RWPE1 (cell line): ENCODE results near the gene GATA3.
A peak's percentile ranks its signal among the peaks of the same experiment; 100 is the strongest.

ENCODE experiments used
- CTCF ChIA-PET: fragments of 350-600 bp; sonication (Branson Sonifier 250); formaldehyde crosslinking; extraction: SDS; loops from one replicate; lab custom pipeline; 2021; lab: Yijun Ruan, JAX
- POLR2A ChIA-PET: fragments of 400-600 bp; formaldehyde crosslinking; extraction: SDS; loops from one replicate; lab custom pipeline; 2020; ENCODE audit warnings: antibody characterized with exemption; ENCODE audit not compliant: low non-redundant PET; lab: Yijun Ruan, JAX
- DNase-seq: peaks from one replicate; pipeline ENCODE4 v3.0.0; 2012; ENCODE audit warnings: low spot score
- H3K27ac ChIP-seq: fragments of 450-650 bp; 2 replicates; pipeline ENCODE4 v1.5.1; 2017
- CTCF ChIP-seq: fragments of 450-650 bp; conservative IDR thresholded peaks from 2 replicates; pipeline ENCODE4 v1.5.1; 2017; ENCODE audit warnings: low read depth, mild to moderate bottlenecking

Gene GATA3

GRCh38 chr10:8054244-8054493 lies 319 bp upstream of the GATA3 start:
- ChIA-PET POLR2A (no interaction called here), CTCF (interaction anchor here (0.6 to 0.7 kb wide), 2 partner anchors 226 to 1096 kb away, joined by 3 read pairs; no protein-coding TSS in a partner anchor)
- H3K27ac ChIP-seq: no peak overlapping the region
- DNase-seq: peak; percentile 53
- no peak for TF ChIP-seq CTCF

GRCh38 chr10:8055420-8056349 lies 1.2 kb downstream of the GATA3 start:
- no peak for DNase-seq
- ChIA-PET CTCF (no interaction called here), POLR2A (no interaction called here)
- no peak overlapping the region for H3K27ac ChIP-seq
- TF ChIP-seq CTCF: no peak

- CTCF ChIA-PET: interaction anchor here (1.1 kb wide), 1 partner anchor 850 kb away, joined by 5 read pairs; no protein-coding TSS in a partner anchor
- no peak for DNase-seq
- POLR2A ChIA-PET: no interaction called here
- no peak overlapping the region for H3K27ac ChIP-seq
- no peak for TF ChIP-seq CTCF
Observed at GRCh38 chr10:8056378-8056777, 1.9 kb downstream of the GATA3 start.

GRCh38 chr10:8056871-8057331 lies 2.4 kb downstream of the GATA3 start:
- H3K27ac ChIP-seq: no peak overlapping the region
- ChIA-PET POLR2A (no interaction called here), CTCF (interaction anchor here (1.1 kb wide), 1 partner anchor 849 kb away, joined by 5 read pairs; no protein-coding TSS in a partner anchor)
- DNase-seq: no peak
- TF ChIP-seq CTCF: no peak

GRCh38 chr10:8057636-8058273 lies 3.3 kb downstream of the GATA3 start:
- no peak overlapping the region for H3K27ac ChIP-seq
- no peak for TF ChIP-seq CTCF
- CTCF ChIA-PET: interaction anchor here (1.1 kb wide), 1 partner anchor 849 kb away, joined by 5 read pairs; no protein-coding TSS in a partner anchor
- POLR2A ChIA-PET: no interaction called here
- no peak for DNase-seq

GRCh38 chr10:8058274-8059111 lies 4.0 kb downstream of the GATA3 start:
- no peak for TF ChIP-seq CTCF
- POLR2A ChIA-PET: no interaction called here
- H3K27ac ChIP-seq: no peak overlapping the region
- CTCF ChIA-PET: no interaction called here
- no peak for DNase-seq
